HepG2 (cell line): ENCODE measurements around the gene ICAM3. TPM values are rescaled to one million over a fixed set of nuclear protein-coding genes. Genes with fewer than 3 reads are reported as not detected.
A peak's percentile ranks its signal among the peaks of the same experiment; 100 is the strongest.

Source experiments
- ARID5B ChIP-seq: IDR thresholded peaks from 2 replicates; pipeline ENCODE4 v1.4.0; 2020; ENCODE audit warnings: mild to moderate bottlenecking, missing genetic modification reagents
- HCFC1 ChIP-seq: fragments of 150-350 bp; IDR thresholded peaks from 2 replicates; pipeline ENCODE4 v1.6.1; 2014; ENCODE audit warnings: low read depth, low read length
- IKZF1 ChIP-seq: fragments of 450-650 bp; IDR thresholded peaks from 2 replicates; pipeline ENCODE4 v1.7.1; 2016
- JUND ChIP-seq: sonication (generic); formaldehyde crosslinking; IDR thresholded peaks from 2 replicates; pipeline ENCODE4 v1.8.0; 2022; ENCODE audit warnings: mild to moderate bottlenecking, missing genetic modification reagents
- LBX2 ChIP-seq: sonication (generic); formaldehyde crosslinking; IDR thresholded peaks from 2 replicates; pipeline ENCODE4 v1.5.0; 2020; ENCODE audit warnings: missing genetic modification reagents, mild to moderate bottlenecking, borderline replicate concordance
- NFYB ChIP-seq: sonication (generic); formaldehyde crosslinking; IDR thresholded peaks from 2 replicates; pipeline ENCODE4 v1.4.0; 2020; ENCODE audit warnings: missing genetic modification reagents
- NR2F1 ChIP-seq, 2 experiments: fragments of 450-650 bp in 1 of 2; formaldehyde crosslinking in 1 of 2; IDR thresholded peaks; 2 replicates each; pipeline versions ENCODE4 v1.5.0 to v1.6.1; 2016 to 2020; ENCODE audit warnings: mild to moderate bottlenecking in 1 of 2, missing compliant biosample characterization in 1 of 2, missing genetic modification reagents in 1 of 2, moderate library complexity in 1 of 2
- RAD51 ChIP-seq: fragments of 450-650 bp; IDR thresholded peaks from 2 replicates; pipeline ENCODE4 v1.6.1; 2016; ENCODE audit warnings: borderline replicate concordance
- TARDBP ChIP-seq: sonication (generic); formaldehyde crosslinking; IDR thresholded peaks from 2 replicates; pipeline ENCODE4 v1.8.0; 2022; ENCODE audit warnings: mild to moderate bottlenecking, missing genetic modification reagents
- TBX2 ChIP-seq: sonication (generic); formaldehyde crosslinking; IDR thresholded peaks from 2 replicates; pipeline ENCODE4 v1.5.0; 2020; ENCODE audit warnings: missing genetic modification reagents, mild to moderate bottlenecking, borderline replicate concordance
- ZNF264 ChIP-seq: sonication (generic); formaldehyde crosslinking; IDR thresholded peaks from 2 replicates; pipeline ENCODE4 v1.4.0; 2020; ENCODE audit warnings: missing genetic modification reagents
- ZNF687 ChIP-seq: sonication (generic); formaldehyde crosslinking; IDR thresholded peaks from 2 replicates; pipeline ENCODE4 v1.5.1; 2020; ENCODE audit warnings: mild to moderate bottlenecking, missing genetic modification reagents, moderate library complexity
- ZNF776 ChIP-seq: sonication (generic); formaldehyde crosslinking; IDR thresholded peaks from 2 replicates; pipeline ENCODE4 v1.4.0; 2020; ENCODE audit warnings: mild to moderate bottlenecking, missing genetic modification reagents
- ZXDC ChIP-seq: sonication (generic); formaldehyde crosslinking; IDR thresholded peaks from 2 replicates; pipeline ENCODE4 v1.5.0; 2020; ENCODE audit warnings: mild to moderate bottlenecking, missing genetic modification reagents
- polyA plus RNA-seq, 8 experiments: library from polyadenylated mRNA; depleted of rRNA in 3 of 8; stranded (reverse) in 7 of 8; unstranded in 1 of 8; fragments of >200 nt; fragmentation: Illumina TruSeq in 4 of 8; extraction: Trizol in 4 of 8; gene quantifications; 2 replicates each; pipeline versions ENCODE4 v1.2.1 to v1.2.3, GENCODE V29; 2011 to 2016; ENCODE audit warnings: low read depth in 4 of 8, missing spikeins in 1 of 8, mixed read lengths in 1 of 8; ENCODE audit not compliant: insufficient read depth in 1 of 8
- total RNA-seq, 5 experiments: library from RNA; depleted of rRNA; stranded (reverse); fragments of >200 nt; fragmentation: Illumina TruSeq; extraction: Trizol; gene quantifications; 2 replicates each; pipeline ENCODE4 v1.2.3, GENCODE V29; 2016; ENCODE audit warnings: low read depth in 1 of 5

The ICAM3 gene
- total and polyA plus RNA-seq, 2 of the 13 experiments (the other 11 are each of a cell fraction or from before 2014, with no cell fraction given) = 14.1 to 21.0 TPM

GRCh38 chr19:10343495-10343894 is 4.1 kb upstream of the ICAM3 start (continued):
- TF ChIP-seq ARID5B (0 out of 2 replicates have a peak, but pooled peaks have one; percentile 15), HCFC1 (no peak), TARDBP (CRISPR knock-in tag) (no peak), ZXDC (CRISPR knock-in tag) (no peak), RAD51 (no peak), LBX2 (CRISPR knock-in tag) (no peak), NR2F1 (CRISPR knock-in tag; IDR thresholded peaks at IDR 0.05) (peak; percentile 38 to 39; a peak in 1 of 4 replicates), ZNF264 (CRISPR knock-in tag) (no peak), NFYB (CRISPR knock-in tag) (no peak), IKZF1 (no peak), ZNF687 (CRISPR knock-in tag) (no peak), ZNF776 (CRISPR knock-in tag) (no peak), TBX2 (CRISPR knock-in tag) (no peak), JUND (CRISPR knock-in tag) (no peak)
